GM18861 (cell line): Measurements from ENCODE around the gene CACNA1I.

Experiments used
- ATAC-seq: cut with Tn5 transposase; IDR thresholded peaks from one replicate; pipeline ENCODE4 v1.9.1; 2021; ENCODE audit not compliant: unreplicated experiment

Gene CACNA1I

DNA sequence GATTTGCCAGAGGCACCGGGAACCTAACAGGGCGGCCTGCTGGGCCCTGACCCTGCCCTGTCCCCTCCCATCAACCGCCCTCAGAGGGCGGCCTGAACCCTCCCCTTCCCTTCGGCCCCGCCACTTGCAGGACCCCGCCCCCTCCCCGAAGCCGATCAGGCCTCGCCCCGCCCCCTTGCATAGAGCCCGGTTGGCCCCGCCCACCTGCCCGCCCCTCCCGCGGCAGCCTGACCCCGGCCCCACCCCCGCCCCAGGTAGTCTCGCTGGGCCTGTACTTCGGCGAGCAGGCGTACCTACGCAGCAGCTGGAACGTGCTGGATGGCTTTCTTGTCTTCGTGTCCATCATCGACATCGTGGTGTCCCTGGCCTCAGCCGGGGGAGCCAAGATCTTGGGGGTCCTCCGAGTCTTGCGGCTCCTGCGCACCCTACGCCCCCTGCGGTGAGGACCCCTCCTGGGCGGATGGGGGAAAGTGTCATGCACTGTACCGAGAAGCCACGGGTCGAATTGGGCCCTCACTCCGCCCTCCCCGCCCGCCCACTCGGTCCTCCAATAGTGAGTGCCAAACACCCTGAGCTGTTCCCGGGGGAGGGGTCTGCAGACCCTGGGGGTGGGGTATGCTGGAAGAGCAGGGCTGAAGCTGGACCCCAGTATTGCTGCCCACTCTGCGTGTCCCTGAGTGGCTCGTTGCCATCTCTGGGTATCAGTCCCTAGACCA lies 94.1 kb downstream of the CACNA1I start:
- ATAC-seq, result no peak

DNA sequence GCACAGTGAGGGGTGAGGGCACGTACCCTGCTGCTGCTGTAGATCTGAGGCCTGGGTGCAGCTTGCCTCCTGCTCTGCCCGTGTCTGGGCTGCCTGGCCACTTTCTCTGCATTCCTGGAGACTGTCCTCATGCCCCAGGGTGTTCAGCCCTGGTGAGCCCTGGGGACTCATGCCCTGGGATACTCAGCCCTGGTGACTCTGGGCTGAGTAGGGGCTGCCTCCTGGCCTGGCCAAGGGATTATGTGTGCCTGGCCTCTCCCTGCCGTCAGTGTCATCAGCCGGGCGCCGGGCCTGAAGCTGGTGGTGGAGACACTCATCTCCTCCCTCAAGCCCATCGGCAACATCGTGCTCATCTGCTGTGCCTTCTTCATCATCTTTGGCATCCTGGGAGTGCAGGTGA lies 94.7 kb downstream of the CACNA1I start:
- ATAC-seq, result no peak

DNA sequence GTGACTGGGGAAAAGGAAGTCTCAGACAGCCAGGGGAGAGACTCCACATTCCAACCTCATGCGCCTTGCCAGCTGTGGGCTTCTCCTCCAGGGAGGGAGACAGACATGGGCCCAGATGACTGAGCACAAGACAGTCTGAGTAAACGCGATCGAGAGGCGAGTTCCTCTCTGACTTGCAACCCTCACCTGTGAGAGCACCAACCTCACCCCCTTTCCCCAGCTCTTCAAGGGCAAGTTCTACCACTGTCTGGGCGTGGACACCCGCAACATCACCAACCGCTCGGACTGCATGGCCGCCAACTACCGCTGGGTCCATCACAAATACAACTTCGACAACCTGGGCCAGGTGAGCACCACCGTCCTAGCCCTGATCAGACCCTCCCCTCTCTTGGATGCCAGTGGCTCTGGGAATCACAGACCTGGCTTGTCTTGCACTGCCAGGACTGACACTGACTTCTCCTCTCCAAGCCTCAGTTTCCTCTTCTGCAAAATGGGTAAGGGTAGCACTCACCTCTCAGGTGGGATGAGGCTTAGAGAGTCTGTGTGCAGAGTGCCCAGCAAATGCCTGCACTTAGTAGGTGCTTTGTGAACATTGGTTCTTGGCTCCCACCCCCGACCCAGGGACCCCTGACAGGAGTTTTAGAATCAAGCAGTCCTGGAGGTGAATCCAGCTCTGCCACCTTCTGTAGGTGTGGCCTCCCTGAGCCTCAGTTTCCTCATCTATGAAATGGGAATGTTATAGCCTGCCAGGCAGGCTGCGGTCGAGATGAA lies 95.3 kb downstream of the CACNA1I start:
- no peak for ATAC-seq

DNA sequence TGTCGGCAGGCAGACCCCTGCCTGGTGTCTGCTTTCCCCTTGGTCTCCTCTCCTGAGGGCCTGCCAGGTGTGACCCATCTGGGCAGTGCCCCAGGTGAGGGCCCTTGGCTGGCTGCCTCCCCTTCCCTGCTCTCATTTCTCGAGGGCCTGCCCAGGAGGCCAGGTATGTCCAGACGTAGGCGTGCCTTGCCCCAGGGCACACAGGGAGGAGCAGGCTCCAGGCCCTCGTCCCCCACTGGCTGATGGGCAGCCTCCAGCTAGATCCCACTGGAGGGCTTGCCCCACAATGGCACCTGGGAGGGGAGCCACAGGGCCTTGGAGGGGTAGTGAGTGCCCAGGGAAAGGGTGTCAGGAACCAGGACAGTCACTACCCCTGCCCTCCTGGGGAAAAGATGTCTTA lies 95.9 kb downstream of the CACNA1I start:
- no peak for ATAC-seq

DNA sequence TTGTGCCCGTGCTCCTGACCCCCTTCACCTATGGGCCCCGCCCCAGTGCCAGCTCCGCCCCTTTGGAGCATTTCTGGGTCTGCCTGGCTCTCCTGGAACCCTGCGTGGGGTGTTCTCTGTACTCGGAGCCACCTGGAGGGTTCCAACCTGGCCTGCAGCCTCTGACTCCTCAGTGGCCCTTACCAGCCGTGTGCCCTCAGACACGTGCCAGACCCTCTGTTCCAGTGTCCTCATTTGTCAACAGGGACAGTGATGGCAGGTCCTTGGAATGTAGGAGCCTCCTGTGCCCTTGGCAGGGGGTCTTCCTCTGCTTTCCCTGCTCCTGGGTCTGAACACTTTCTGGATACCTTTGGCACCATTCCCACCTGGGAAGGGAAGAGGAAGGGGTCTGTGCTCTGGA lies 96.4 kb downstream of the CACNA1I start:
- ATAC-seq, result no peak

DNA sequence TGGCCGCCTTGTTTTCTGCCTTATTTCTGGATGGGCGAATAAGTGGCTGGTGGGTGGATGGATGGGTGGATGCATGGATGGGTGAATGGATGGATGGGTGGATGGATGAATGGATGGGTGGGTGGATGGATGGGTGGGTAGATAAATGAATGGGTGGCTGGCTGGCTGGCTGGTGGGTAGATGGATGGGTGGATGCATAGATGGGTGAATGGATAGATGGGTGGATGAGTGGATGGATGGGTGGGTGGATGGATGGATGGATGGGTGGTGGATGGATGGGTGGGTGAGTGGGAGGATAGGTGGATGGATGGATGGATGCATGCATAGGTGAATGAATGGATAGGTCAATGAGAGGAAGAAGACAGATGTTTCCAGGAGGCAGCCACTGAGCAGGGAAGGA lies 98.9 kb downstream of the CACNA1I start:
- no peak for ATAC-seq

DNA sequence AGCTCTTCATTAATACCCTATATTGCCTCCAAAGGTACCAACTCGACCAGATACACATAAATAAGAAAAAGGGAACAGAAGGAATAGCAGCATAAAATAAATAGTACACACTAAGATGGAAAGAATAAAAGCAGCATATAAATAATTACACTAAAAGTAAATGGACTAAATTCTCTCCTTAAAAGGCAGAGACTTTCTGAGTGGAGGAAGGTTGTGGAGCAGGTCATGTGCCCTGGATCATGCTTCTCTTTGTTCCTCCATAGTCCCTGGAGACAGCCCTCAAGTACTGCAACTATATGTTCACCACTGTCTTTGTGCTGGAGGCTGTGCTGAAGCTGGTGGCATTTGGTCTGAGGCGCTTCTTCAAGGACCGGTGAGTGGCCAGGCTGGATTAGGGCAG lies 101.4 kb downstream of the CACNA1I start:
- ATAC-seq, result no peak

DNA sequence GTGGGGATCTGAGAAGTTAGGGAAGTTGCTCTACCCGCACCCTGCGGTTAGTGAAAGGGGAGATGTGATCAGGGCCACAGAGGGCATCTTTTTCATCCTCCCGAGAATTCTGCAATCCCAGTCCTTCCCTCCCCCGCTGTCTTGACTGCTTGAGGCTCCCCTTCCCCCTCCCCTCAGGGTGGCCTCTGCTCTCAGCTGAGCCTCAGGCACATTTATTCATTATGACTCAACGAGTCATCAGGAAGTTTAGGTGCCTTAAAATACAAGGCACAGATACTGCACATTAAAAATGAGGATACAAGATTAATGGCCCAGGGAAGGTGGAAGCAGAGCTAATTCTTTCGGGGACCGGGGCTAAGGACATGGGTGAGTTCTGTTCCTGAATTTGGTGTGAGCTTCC lies 104.0 kb downstream of the CACNA1I start:
- no peak for ATAC-seq

DNA sequence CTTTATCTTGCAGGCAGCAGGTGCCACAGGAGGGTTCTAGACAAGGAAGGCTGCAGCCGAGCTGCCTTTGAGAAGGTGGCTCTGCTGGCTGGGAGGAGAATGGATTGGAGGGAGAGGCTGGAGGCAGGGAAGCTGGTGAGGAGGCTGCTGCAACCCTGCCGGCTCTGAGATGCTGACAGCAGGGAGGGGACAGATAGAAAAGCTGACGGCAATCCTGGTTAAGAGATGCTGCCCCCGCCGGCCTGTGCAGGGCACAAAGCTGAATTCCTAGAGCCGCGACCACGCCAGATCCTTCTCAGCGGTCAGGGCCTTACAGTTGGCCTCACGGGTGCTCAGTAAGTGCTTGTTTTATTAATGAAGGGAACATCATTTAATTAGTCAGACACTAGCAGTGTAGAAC lies 105.4 kb downstream of the CACNA1I start:
- no peak for ATAC-seq

DNA sequence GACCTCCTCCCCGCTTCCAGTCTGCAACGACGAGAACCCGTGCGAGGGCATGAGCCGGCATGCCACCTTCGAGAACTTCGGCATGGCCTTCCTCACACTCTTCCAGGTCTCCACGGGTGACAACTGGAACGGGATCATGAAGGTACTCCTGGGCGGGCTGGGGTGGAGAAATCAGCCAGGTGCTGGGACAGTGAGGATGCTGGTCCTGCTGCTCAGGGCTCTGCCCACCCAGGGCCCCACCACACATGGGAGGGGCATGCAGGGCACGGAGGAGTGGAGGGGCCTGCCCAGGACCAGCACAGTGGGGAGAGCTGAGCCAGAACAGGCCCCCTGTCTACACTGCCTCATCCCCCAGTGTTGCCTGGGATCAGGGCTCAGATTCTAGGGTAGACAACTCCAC lies 107.4 kb downstream of the CACNA1I start:
- ATAC-seq, result no peak

DNA sequence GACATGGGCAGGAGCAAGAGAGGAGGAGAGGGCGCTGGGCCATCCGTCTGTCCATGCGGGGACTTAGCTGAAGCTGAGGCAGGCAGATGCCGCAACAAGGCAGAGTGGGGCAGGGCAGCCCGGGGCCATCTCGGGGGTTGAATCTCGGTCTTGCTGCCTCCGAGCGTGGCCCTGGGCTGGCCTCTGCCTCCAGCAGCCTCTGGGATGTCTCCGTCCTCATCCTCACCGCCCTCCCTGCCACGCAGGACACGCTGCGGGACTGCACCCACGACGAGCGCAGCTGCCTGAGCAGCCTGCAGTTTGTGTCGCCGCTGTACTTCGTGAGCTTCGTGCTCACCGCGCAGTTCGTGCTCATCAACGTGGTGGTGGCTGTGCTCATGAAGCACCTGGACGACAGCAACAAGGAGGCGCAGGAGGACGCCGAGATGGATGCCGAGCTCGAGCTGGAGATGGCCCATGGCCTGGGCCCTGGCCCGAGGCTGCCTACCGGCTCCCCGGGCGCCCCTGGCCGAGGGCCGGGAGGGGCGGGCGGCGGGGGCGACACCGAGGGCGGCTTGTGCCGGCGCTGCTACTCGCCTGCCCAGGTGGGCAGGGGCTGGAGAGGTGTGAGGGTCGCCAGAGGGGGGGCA lies 108.4 kb downstream of the CACNA1I start:
- ATAC-seq, result no peak

DNA sequence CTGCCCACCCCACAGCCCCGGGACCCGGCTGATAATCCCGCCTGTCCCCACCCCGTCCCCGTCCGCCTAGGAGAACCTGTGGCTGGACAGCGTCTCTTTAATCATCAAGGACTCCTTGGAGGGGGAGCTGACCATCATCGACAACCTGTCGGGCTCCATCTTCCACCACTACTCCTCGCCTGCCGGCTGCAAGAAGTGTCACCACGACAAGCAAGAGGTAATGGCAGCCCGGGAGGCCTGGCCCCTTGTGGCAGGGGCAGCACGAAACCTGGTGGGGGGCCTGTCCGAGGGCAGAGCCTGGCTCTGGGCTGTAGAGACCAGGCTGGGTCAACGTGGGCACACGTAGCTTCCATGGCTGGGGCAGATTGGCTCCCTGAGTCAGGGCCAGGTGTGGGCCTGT lies 109.1 kb downstream of the CACNA1I start:
- ATAC-seq, result no peak

DNA sequence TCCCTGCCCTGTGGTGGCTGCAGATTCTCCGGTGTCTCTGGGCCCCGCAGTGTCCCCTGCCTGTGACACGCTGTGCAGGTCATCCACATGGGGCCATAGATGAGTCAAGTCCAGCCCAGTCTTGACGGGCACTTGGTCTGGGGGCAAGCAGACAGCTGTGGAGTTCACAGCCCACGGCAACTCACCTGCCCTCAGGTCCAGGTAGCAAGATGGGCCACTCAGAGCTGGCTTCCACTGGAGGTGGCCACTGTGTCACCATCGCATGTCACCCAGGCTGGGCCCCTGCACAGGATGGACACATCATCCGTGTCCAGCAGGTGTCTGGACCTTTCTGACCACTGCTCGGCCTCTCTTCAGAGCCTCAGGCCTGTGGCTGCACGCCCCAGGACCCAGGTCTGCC lies 109.9 kb downstream of the CACNA1I start:
- ATAC-seq, result no peak

DNA sequence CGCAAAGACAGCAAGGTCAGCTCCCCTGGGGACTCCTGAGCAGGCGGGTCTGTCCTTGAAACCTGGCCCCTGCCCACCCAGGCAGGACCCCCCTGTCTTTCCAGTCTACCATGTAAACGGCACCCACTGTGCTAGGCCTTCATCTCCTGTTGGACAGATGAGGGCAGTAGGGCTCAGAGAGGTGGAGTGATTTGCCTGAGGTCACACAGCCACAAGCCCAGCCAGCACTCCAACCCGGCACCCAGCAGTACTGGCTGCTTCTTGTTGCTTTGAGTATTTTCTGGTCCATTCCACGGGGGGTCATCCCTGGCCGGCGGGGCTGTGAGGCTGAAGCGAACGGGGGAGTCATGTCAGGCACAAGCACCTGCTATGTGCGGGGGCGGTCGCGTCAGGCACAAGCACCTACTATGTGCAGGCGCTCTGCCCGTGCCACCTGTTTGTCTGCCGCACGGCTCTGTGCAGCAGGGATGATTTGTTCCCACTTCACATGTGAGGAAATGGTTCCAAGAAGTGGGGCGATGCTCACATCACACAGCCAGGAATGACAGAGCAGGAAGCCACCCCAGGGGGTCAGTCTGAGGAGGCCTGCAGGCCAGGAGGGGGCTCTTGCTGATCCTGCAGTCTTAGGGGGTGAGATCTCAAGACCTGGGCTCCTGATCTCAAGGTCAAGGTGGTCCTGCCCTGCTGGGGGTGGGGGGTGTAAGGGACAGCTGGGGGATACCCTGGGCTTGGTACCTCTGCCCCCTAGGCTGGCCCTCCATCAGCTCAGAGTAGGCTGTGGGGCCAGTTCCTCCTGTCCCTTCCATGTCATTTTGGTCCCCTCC lies 110.7 kb downstream of the CACNA1I start:
- no peak for ATAC-seq

DNA sequence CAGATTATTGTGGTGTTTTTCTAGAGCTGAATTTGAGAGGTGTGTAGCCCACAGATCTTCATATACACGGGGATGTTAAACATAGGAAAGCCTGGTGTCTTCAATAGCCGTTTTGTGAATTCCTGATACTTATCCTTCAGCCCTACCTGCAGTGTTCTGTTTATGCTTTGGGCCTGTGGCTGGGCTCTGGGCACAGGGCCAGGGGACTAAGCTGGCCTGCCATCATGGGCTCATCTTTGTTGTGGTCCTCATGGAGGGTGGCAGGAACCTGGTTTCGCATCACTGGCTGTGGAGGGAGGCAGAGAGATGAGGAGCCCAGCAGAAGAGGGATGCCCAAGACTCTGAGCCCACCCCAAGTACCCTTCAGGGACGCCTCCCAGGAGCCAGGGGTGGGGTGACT lies 112.4 kb downstream of the CACNA1I start:
- ATAC-seq, result no peak

DNA sequence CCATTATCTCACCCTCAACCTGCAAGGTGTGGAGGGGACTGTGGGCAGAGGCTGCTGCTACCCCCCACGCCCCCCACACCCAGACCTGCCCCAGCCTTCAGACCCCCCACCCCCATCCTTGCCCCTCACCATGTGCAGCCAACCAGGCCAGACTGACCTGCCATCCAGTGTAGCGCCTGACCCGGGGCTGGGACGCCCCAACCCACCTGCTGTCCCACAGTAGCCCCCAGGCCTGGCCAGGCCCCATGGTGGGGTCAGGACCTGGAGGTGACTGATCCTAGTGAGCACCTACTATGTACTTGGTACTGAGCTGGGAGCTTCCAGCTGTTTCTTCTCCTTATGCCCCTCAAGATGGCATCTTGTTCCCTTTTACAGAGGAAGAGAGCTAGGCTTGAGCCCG lies 113.1 kb downstream of the CACNA1I start:
- no peak for ATAC-seq

DNA sequence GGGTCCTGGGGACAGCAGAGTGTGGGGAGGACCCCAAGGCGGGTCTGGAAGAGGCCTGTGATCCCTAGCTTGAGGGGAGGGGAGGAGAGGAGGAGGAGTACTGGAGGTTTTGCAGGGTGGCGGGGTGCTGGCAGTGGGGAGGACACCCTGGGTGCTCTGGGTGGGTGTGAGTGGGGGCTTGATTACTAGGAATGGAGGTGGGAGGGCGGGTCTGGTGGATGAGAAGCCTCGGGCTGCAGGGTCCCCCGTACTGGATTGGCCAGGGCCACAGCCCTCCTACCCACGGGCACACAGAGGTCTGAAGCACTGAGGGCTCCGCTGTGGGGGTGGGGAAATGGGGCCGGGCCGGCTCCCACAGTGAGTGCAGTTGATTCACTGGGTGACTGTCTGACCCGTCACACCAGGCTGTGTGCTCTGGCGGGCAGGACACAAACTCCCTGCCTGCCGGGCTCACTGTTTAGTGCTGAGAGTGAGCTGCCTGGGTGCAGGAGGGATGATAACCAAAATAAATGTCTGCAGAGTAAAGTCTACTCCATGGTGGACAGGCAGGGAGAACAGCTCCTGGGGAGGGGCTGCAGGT lies 114.2 kb downstream of the CACNA1I start:
- no peak for ATAC-seq

DNA sequence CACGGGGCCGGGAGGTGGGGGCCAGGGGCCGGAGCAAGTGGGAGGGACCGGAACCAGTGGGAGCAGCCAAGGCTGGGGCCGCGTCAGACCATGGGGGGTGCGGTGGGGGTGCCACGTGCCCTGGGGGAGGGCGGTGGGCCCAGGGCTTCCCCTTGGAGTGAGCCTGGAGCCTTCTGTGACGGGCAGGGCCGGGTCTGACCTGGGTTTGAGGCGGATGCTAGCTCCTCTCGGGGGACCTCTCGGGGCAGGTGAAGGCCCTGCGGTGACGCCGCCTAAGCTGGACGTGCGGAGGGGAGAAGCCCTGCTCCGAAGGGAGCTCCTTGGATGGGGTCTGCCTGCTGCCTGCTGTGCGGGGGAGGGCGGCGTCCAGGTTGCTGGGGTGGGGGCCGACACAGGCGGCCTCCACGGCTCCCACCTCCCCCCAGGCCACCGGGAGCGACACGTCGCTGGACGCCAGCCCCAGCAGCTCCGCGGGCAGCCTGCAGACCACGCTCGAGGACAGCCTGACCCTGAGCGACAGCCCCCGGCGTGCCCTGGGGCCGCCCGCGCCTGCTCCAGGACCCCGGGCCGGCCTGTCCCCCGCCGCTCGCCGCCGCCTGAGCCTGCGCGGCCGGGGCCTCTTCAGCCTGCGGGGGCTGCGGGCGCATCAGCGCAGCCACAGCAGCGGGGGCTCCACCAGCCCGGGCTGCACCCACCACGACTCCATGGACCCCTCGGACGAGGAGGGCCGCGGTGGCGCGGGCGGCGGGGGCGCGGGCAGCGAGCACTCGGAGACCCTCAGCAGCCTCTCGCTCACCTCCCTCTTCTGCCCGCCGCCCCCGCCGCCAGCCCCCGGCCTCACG lies 115.0 kb downstream of the CACNA1I start:
- ATAC-seq, result no peak

DNA sequence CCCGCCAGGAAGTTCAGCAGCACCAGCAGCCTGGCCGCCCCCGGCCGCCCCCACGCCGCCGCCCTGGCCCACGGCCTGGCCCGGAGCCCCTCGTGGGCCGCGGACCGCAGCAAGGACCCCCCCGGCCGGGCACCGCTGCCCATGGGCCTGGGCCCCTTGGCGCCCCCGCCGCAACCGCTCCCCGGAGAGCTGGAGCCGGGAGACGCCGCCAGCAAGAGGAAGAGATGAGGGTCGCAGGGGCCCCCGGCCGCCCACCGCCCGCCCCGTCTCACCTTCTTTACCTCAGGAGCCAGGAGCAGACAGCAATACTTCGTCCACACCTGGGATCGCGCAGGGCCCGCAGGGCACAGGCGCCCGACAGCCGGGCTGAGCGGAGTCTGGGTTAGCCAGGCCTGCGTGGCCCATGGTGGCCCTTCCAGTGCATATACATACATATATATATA lies 115.6 kb downstream of the CACNA1I start:
- no peak for ATAC-seq
